HUDEP-2 (cell line): ENCODE data around the gene ZNF280C.
"Not testable (repeated sequence)": the region's sequence is repeated elsewhere in the genome, so short reads cannot be mapped to it uniquely, and the experiment has no call there.

Experiments used
- DNase-seq, 76 experiments: peaks; one replicate each; lab custom pipeline; 2025; ENCODE audit not compliant: unreplicated experiment in 76 of 76; lab: John Stamatoyannopoulos, UW

ZNF280C gene, protein sequence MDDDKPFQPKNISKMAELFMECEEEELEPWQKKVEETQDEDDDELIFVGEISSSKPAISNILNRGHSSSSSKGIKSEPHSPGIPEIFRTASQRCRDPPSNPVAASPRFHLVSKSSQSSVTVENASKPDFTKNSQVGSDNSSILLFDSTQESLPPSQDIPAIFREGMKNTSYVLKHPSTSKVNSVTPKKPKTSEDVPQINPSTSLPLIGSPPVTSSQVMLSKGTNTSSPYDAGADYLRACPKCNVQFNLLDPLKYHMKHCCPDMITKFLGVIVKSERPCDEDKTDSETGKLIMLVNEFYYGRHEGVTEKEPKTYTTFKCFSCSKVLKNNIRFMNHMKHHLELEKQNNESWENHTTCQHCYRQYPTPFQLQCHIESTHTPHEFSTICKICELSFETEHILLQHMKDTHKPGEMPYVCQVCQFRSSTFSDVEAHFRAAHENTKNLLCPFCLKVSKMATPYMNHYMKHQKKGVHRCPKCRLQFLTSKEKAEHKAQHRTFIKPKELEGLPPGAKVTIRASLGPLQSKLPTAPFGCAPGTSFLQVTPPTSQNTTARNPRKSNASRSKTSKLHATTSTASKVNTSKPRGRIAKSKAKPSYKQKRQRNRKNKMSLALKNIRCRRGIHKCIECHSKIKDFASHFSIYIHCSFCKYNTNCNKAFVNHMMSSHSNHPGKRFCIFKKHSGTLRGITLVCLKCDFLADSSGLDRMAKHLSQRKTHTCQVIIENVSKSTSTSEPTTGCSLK

DNA sequence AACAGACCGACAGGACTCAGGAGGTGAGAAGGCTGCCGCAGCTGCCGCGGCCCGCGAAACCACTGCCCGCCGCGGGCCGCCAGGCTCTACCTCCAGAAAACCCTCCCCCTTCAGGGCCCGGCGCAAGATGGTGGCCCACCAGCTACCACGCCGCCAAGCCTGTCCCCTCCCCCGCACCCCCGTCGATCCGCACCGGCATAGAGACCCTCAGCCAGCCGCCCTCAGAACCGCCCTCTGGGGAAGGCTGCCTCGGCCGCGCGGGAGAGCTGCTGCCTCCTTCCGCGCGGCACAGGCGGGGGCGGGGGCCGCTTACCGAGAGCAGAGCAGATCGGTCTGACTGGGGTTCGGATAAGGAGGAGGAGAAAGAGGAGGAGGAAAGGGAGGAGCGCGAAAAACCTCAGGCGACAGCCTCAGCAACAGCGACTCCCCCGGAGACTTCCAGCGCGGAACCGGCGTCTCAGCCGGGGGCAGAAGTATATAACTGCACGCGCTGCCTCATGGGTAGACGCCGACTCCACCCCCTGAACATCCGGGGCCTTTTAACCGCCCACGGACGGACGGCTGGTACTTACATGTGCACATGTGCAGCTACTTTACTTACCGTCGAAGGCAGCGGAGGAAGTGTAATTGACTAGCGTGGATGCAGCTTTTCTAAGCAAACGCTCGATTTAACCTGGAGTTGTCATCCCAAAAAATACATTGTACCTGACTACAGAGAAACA, at the start of gene ZNF280C:
TSS of gene ZNF280C (minus strand) at position 451 of the 722 bp plus-strand sequence. CDS start 8,450 bp downstream, outside the sequence.
- peak in 75 of 76 experiments; percentile 4 to 92 (median 83) for DNase-seq

DNA sequence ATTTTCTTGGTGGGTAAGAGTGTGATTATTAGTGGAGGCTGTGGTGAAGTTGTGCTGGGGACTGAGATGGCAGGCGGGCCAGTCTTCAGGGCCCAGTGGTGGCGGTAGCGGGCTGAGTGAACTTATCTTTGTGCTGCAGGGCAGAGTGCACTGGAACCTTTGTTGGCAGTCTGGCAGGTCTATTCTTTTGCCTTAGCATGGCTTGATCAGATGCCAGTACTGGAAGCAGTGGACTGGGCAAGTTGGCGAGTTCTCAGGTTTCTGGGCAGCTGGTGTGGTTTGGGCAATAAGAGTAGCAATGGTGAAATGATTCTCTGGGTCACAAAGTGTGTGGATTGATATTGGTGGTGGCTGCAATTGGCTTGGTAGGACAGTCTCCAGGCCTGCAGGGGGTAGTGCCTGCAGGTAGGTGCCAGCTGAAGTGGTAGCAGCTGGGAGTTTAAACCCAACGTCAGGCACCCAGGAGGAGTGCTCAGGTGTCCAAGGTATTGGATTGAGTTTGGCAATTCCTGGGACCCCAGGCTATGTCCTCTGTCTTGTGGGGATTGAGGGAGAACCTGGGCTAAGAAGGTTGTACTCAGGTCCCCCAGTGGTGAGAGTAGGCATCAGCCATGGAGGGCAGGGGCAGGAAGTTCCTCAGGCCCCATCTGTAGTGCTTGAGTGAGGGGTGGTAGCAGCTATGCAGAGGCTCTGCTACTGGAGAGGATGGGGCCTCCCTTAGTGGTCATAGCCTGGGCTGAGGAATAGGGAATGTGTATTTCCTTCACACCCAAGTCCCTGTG, 36.1 kb upstream of the ZNF280C start:
- peak in 2 of 76 experiments; percentile 0 for DNase-seq

- DNase-seq, result no peak
Observed at GRCh38 chrX:130301977-130302376, 33.3 kb upstream of the ZNF280C start.

GRCh38 chrX:130301405-130301804, 32.7 kb upstream of the ZNF280C start:
- DNase-seq, result no peak

DNA sequence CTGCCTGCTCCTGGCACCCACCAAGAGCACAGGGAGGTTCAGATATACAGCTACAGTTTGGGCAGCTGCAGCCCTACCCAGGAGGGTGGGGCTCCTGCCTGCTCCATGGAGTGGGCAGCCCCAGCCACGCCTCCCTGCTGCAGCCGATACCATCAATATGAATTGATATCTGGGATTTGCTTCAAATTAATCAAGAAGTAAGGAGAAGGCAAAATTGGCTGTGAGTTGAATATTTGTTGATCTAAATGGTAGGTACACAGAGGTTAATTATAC, 31.2 kb upstream of the ZNF280C start:
- peak in 8 of 76 experiments; percentile 0 to 4 (median 2) for DNase-seq

- no peak for DNase-seq
Observed at GRCh38 chrX:130299279-130300009, 30.7 kb upstream of the ZNF280C start.

- DNase-seq, result no peak
Observed at GRCh38 chrX:130296743-130297142, 28.0 kb upstream of the ZNF280C start.

DNA sequence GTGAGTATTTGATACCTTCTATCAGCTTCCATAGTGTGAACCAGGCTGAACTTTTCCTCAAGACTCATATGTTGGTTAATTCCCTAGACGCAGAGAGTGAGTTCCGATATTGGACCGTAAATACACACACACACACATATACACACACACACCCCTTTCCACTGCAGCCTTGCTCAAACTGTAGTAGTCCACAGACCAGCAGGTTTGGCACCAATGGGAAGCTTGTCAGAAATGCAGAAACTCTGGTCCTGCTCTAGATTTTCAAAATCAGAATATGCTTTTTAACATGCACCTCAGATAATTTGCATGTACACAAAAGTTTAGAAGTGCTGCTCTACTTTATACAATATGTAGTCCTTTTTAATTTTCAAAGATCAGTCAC, 27.6 kb upstream of the ZNF280C start:
- DNase-seq, result no peak

DNA sequence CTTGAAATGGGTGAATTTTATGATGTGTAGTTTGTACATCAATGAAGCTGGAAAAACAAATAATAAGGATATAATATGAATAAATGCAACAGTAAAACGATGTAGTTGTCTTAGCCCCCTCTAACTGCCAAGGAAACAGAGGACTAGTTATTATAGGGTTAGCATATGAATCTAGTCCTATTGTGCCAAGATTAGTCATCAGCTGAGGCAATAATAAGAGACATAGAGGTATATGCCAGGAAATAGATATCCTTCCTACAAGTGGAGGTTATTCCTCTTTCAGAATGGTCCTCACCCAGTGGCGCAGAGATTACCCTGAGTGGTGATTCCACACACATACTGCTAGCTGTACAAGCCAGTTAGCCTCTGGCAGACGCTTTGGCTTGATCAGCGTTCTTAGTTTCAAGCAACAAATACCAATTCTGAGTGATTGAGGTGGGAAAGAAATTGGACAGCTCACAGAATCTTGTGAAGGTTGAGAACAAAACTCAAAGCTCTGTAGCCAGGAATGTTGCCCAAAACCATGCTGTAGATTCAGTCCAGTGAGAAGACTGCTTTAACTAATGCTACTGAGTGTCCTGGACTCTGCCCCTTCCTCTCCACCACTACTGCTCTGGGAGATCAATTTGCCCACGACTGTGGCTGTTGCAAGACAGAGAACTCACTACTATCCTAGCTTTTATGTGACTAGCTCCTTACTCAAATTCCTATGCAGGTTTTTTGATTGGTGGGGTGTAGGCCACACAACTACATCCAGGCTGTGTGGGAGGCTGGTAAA, 27.0 kb upstream of the ZNF280C start:
- DNase-seq, result no peak

- no peak for DNase-seq
Observed at GRCh38 chrX:130287071-130287770, 18.5 kb upstream of the ZNF280C start.

- no peak for DNase-seq
Observed at GRCh38 chrX:130285710-130286109, 17.0 kb upstream of the ZNF280C start.

DNA sequence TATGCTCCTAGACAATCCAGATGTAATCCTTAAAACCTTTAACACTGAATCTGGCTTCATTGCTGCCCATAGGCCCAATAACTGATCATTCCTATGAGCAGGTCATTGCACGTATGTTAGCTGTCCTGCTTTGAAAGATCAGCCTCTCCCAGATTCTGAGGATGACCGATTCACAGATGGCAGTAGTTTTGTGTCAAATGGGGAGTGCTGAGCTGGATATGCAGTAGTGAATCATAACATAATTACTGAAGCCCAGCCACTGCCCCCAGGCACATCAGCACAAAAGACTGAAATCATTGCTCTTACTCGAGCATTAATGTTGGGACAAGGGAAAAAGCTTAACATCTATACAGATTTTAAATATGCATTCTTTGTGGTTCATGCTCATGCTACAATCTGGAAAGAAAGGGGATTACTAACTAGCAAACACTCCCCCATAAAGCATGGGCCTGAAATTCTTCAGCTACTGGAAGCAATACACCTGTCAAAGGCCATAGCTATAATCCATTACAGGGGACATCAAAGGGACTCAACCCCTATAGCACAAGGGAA, 16.4 kb upstream of the ZNF280C start:
- no peak for DNase-seq

DNA sequence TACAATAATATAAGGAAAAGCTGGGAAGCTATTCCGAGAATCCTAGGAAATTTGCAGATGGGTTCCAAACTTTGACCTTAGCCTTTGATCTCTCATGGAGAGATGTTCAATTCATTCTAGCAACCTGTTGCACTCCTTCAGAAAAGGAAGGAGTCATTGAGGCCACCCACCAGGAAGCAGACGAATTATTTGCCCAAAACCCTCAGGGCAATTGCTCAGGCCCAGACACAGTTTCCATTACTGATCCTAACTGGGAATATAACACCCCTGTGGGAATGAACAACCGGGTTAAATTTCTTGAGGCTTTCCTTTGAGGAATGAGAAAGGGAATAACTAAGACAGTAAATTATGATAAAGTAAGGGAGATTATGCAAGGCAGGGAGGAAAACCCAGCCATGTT, 13.5 kb upstream of the ZNF280C start:
- no peak for DNase-seq

GRCh38 chrX:130280901-130281300, 12.2 kb upstream of the ZNF280C start:
- DNase-seq, result no peak

DNA sequence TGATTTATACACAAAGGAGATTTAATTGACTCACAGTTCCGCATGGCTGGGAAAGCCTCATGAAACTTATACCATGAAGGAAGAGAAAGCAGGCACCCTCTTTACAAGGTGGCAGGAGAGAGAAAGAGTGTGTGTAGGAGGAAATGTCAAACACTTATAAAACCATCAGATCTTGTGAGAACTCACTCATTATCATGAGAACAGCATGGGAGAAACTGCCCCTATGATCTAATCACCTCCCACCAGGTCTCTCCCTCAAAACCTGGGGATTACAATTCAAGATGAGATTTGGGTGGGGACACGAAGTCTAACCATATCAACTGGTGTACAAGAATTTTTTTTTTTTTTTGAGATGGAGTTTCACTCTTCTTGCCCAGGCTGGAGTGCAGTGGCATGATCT, 3.6 kb upstream of the ZNF280C start:
- DNase-seq, result peak in 3 of 76 experiments; percentile 0 to 5 (median 2)

DNA sequence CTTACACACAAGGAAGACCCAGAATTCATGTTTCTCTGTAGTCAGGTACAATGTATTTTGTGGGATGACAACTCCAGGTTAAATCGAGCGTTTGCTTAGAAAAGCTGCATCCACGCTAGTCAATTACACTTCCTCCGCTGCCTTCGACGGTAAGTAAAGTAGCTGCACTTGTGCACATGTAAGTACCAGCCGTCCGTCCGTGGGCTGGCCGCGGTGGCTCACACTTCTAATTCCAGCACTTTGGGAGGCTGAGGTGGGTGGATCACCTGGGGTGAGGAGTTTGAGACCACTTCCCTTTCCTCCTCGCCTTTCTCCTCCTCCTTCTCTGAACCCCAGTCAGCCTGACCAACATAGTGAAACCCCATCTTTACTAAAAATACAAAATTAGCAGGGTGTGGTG, 692 bp upstream of the ZNF280C start:
- not testable (repeated sequence) for DNase-seq

DNA sequence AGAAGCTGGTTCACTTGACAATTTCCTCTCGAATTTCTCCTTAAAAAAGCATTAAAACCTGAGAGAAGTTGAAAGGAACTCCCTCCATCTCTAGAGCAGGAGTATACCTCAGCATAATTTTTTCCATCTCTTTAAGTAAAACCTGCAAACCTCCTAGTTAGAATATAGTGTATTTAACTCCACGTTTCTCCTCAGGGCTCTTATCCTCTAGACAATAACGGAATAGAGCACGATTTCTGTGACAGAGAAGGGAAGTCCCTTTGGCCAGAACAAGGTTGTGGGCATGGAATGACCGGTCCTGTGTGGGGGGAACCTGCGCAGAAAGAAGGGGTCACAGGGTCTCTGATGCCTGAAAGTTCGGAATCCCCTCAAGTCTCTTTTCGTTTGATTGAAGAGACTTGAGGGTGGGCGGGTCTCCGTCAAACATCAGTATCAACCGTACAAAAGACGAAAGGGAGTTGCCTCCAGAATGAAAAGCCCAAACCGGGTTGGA, 697 bp downstream of the ZNF280C start:
- peak in 1 of 76 experiments; percentile 16 for DNase-seq

DNA sequence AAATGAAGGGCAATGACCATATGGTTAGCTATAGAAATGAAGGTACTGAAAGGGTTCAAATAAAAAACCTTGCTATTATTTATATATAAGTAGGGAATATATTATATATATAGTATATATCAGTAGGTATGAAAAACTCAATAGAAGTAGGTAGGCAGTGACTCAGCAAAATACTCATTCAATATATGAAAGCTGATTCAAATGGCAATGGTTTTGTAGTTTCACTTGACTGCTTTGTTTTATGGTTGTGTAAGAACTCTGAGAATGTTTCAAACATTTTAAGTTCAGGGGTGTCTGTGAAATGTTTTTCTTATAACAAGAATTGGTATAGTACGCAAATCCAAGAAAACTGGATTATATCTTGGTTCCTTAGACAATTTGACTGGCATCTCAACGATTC, 4.1 kb downstream of the ZNF280C start:
- no peak for DNase-seq
